Transverse colon (tissue), 4 donors: ENCODE results near the gene NUP205.

Experiments used
- POLR2A ChIP-seq: fragments of 450-650 bp; IDR thresholded peaks from one replicate; pipeline ENCODE4 v1.6.1; 2016; ENCODE audit warnings: antibody characterized with exemption, mild to moderate bottlenecking, moderate library complexity
- POLR2AphosphoS5 ChIP-seq, 3 donors: sonication (generic); formaldehyde crosslinking; IDR thresholded peaks; one replicate each; pipeline ENCODE4 v1.6.1; 2016; ENCODE audit warnings: antibody characterized with exemption in 3 of 3
- TF ChIP-seq, protein P1 (sequence below), 5 experiments: fragments of 200-600 bp in 3 of 5; fragments of 450-650 bp in 2 of 5; sonication (generic) in 3 of 5; IDR thresholded peaks; 1 replicate in 2 of 5; 2 replicates in 3 of 5; pipeline ENCODE4 v1.5.1; 2016 to 2017; ENCODE audit warnings: antibody characterized with exemption in 5 of 5, inconsistent platforms in 3 of 5, mild to moderate bottlenecking in 2 of 5, moderate library complexity in 1 of 5

- TF ChIP-seq POLR2AphosphoS5 (IDR thresholded peaks at IDR 0.05) (no peak), POLR2A (no peak)
- TF ChIP-seq, protein P1, sequence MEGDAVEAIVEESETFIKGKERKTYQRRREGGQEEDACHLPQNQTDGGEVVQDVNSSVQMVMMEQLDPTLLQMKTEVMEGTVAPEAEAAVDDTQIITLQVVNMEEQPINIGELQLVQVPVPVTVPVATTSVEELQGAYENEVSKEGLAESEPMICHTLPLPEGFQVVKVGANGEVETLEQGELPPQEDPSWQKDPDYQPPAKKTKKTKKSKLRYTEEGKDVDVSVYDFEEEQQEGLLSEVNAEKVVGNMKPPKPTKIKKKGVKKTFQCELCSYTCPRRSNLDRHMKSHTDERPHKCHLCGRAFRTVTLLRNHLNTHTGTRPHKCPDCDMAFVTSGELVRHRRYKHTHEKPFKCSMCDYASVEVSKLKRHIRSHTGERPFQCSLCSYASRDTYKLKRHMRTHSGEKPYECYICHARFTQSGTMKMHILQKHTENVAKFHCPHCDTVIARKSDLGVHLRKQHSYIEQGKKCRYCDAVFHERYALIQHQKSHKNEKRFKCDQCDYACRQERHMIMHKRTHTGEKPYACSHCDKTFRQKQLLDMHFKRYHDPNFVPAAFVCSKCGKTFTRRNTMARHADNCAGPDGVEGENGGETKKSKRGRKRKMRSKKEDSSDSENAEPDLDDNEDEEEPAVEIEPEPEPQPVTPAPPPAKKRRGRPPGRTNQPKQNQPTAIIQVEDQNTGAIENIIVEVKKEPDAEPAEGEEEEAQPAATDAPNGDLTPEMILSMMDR (IDR thresholded peaks at IDR 0.05): no peak
These were observed 17.6 kb downstream of the NUP205 start for GRCh38 chr7:135575296-135575695.
